Left renal pelvis (tissue), 4 donors: ENCODE results near the gene GLRB. TPM values are rescaled to one million over a fixed set of nuclear protein-coding genes. Genes with fewer than 3 reads are reported as not detected.
A peak's percentile ranks its signal among the peaks of the same experiment; 100 is the strongest.
"Not testable (repeated sequence)": the region's sequence is repeated elsewhere in the genome, so short reads cannot be mapped to it uniquely, and the experiment has no call there.

Source experiments
- DNase-seq, 4 donors: peaks; one replicate each; pipeline ENCODE4 v3.0.0-alpha.2; 2013; ENCODE audit warnings: low read depth in 4 of 4, low spot score in 3 of 4
- polyA plus RNA-seq, 4 donors: library from polyadenylated mRNA; unstranded; fragments of 120-200 nt; gene quantifications; one replicate each; pipeline ENCODE4 v1.2.1, GENCODE V29; 2013; ENCODE audit not compliant: insufficient read length in 4 of 4

Gene GLRB
- 10 to 100 TPM in 3 of 4 donors, 1 to 10 TPM in 1; 4.6 to 15.5 (median 12.0) TPM for polyA plus RNA-seq

GRCh38 chr4:157075811-157076577 lies at the start of gene GLRB:
Gene GLRB, plus strand, starts transcription at chr4:157076150. Its CDS starts 1,875 bp downstream, at chr4:157078025.
- DNase-seq, result peak in 3 of 4 donors; percentile 14 to 26 (median 16)

GRCh38 chr4:157035471-157035870 lies 40.5 kb upstream of the GLRB start:
- DNase-seq, result no peak

- DNase-seq, result no peak
Measured at GRCh38 chr4:157040405-157040804, 35.5 kb upstream of the GLRB start.

- no peak for DNase-seq
Measured at GRCh38 chr4:157043131-157043530, 32.8 kb upstream of the GLRB start.

- peak; percentile 8 to 30 (median 25) for DNase-seq
Measured at GRCh38 chr4:157045507-157046127, 30.3 kb upstream of the GLRB start.

- no peak for DNase-seq
Measured at GRCh38 chr4:157048248-157048647, 27.7 kb upstream of the GLRB start.

GRCh38 chr4:157050561-157050960 lies 25.4 kb upstream of the GLRB start:
- no peak for DNase-seq

GRCh38 chr4:157052429-157053040 lies 23.4 kb upstream of the GLRB start:
- DNase-seq, result no peak

- no peak for DNase-seq
Measured at GRCh38 chr4:157057218-157057617, 18.7 kb upstream of the GLRB start.

- DNase-seq, result not testable (repeated sequence)
Measured at GRCh38 chr4:157058899-157059298, 17.1 kb upstream of the GLRB start.

- no peak for DNase-seq
Measured at GRCh38 chr4:157072002-157072401, 3.9 kb upstream of the GLRB start.

- DNase-seq, result no peak
Measured at GRCh38 chr4:157075401-157075800, 549 bp upstream of the GLRB start.

- DNase-seq, result peak in 2 of 4 donors; percentile 18 to 25
Measured at GRCh38 chr4:157076578-157076947, 613 bp downstream of the GLRB start.

- DNase-seq, result no peak
Measured at GRCh38 chr4:157079441-157079840, 3.5 kb downstream of the GLRB start.

- DNase-seq, result no peak
Measured at GRCh38 chr4:157080605-157081004, 4.7 kb downstream of the GLRB start.

- DNase-seq, result no peak
Measured at GRCh38 chr4:157095716-157096115, 19.8 kb downstream of the GLRB start.

GRCh38 chr4:157096439-157096838 lies 20.5 kb downstream of the GLRB start:
- DNase-seq, result no peak

- DNase-seq, result no peak
Measured at GRCh38 chr4:157099506-157099905, 23.6 kb downstream of the GLRB start.

- DNase-seq, result no peak
Measured at GRCh38 chr4:157104541-157104940, 28.6 kb downstream of the GLRB start.

GRCh38 chr4:157114671-157115070 lies 38.7 kb downstream of the GLRB start:
- DNase-seq, result no peak

GRCh38 chr4:157115613-157116335 lies 39.8 kb downstream of the GLRB start:
- no peak for DNase-seq
